HL-60 (cell line): ENCODE data around the gene HAVCR1.
"Not testable (repeated sequence)": the region's sequence is repeated elsewhere in the genome, so short reads cannot be mapped to it uniquely, and the experiment has no call there.

ENCODE experiments used
- DNase-seq, 2 experiments: peaks; one replicate each; pipeline ENCODE4 v3.0.0-alpha.2; 2010 to 2020; ENCODE audit warnings: low read depth in 1 of 2, low spot score in 1 of 2
- H3K27ac ChIP-seq: fragments of 250-450 bp; sonication (Bioruptor Pico); replicated peaks from 2 replicates; pipeline ENCODE4 v1.5.1; 2020; ENCODE audit warnings: mild to moderate bottlenecking, moderate library complexity
- H3K27me3 ChIP-seq: fragments of 250-450 bp; sonication (Bioruptor Pico); 2 replicates; pipeline ENCODE4 v1.5.1; 2021; ENCODE audit warnings: mild to moderate bottlenecking, moderate library complexity; ENCODE audit not compliant: insufficient read depth, poor library complexity, severe bottlenecking
- H3K4me3 ChIP-seq: replicated peaks from 2 replicates; pipeline ENCODE4 v1.5.1; 2011; ENCODE audit warnings: mild to moderate bottlenecking, control low read depth, low read length; ENCODE audit not compliant: insufficient read depth
- CTCF ChIP-seq: IDR thresholded peaks from one replicate; pipeline ENCODE4 v1.5.1; 2011; ENCODE audit warnings: low read length, control low read depth, inconsistent platforms; ENCODE audit not compliant: insufficient read depth
- GABPA ChIP-seq: IDR thresholded peaks from 2 replicates; pipeline ENCODE4 v1.6.1; 2012; ENCODE audit warnings: low read depth
- POLR2AphosphoS5 ChIP-seq: IDR thresholded peaks from 2 replicates; pipeline ENCODE4 v1.6.1; 2012; ENCODE audit warnings: low read depth
- REST ChIP-seq: IDR thresholded peaks from 2 replicates; pipeline ENCODE4 v1.6.1; 2012; ENCODE audit warnings: low read depth; ENCODE audit not compliant: insufficient replicate concordance
- SPI1 ChIP-seq: IDR thresholded peaks from 2 replicates; pipeline ENCODE4 v1.6.1; 2012; ENCODE audit warnings: low read depth, mild to moderate bottlenecking, borderline replicate concordance

HAVCR1 gene

GRCh38 chr5:157045601-157046000 lies 13.3 kb downstream of the HAVCR1 start:
- no peak for DNase-seq
- no peak overlapping the region for H3K4me3 ChIP-seq
- H3K27me3 ChIP-seq = no peaks in the 10 kb centered on the region
- TF ChIP-seq SPI1 (no peak), CTCF (no peak), GABPA (no peak), POLR2AphosphoS5 (no peak), REST (no peak)
- H3K27ac ChIP-seq = no peak overlapping the region

- Histone ChIP-seq H3K27ac (no peak overlapping the region), H3K27me3 (no peaks in the 10 kb centered on the region), H3K4me3 (no peak overlapping the region)
- TF ChIP-seq POLR2AphosphoS5 (no peak), CTCF (no peak), GABPA (no peak), SPI1 (no peak), REST (no peak)
- DNase-seq = no peak
These were observed 20.2 kb downstream of the HAVCR1 start for GRCh38 chr5:157038568-157039187.

GRCh38 chr5:157034106-157035072 lies 24.5 kb downstream of the HAVCR1 start:
- H3K27me3 ChIP-seq, H3K4me3 ChIP-seq, DNase-seq, H3K27ac ChIP-seq: not testable (repeated sequence)

GRCh38 chr5:157033071-157033583 lies 25.8 kb downstream of the HAVCR1 start:
- Histone ChIP-seq H3K27me3 (no peaks in the 10 kb centered on the region), H3K4me3 (no peak overlapping the region), H3K27ac (no peak overlapping the region)
- no peak for DNase-seq
- no peak for TF ChIP-seq CTCF
- TF ChIP-seq POLR2AphosphoS5 = no peak
- TF ChIP-seq REST = no peak
- TF ChIP-seq GABPA = no peak
- TF ChIP-seq SPI1 = no peak
